IPS-NIHi7 (cell line): ENCODE results near the gene MCU.
"Not testable (repeated sequence)": the region's sequence is repeated elsewhere in the genome, so short reads cannot be mapped to it uniquely, and the experiment has no call there.

Experiments
- DNase-seq: peaks from one replicate; pipeline ENCODE4 v3.0.0; 2012; ENCODE audit warnings: mixed read lengths; ENCODE audit errors: extremely low spot score

The MCU gene

DNA sequence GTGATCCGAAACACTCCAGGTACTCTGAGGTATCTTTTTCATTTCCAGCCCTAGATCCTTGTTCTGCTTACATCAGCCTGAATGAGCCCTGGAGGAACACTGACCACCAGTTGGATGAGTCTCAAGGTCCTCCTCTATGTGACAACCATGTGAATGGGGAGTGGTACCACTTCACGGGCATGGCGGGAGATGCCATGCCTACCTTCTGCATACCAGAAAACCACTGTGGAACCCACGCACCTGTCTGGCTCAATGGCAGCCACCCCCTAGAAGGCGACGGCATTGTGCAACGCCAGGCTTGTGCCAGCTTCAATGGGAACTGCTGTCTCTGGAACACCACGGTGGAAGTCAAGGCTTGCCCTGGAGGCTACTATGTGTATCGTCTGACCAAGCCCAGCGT is 206.7 kb downstream of the MCU start:
- no peak for DNase-seq

DNA sequence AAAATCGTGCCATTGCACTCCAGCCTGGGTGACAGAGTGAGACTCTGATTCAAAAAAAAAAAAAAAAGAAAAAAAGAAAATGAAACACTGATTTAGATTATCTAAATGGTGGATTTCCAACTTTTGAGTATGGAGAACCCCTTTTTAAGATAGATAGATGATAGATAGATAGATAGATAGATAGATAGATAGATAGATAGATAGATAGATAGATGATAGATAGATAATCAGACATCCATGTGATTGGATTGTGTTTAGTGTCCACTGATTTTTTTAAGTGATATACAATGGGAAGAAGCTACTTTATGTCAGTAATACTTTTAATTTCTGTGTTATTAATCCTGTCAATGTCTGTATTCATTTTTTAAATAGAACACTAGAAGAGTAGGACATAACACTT is 207.6 kb downstream of the MCU start:
- no peak for DNase-seq

DNA sequence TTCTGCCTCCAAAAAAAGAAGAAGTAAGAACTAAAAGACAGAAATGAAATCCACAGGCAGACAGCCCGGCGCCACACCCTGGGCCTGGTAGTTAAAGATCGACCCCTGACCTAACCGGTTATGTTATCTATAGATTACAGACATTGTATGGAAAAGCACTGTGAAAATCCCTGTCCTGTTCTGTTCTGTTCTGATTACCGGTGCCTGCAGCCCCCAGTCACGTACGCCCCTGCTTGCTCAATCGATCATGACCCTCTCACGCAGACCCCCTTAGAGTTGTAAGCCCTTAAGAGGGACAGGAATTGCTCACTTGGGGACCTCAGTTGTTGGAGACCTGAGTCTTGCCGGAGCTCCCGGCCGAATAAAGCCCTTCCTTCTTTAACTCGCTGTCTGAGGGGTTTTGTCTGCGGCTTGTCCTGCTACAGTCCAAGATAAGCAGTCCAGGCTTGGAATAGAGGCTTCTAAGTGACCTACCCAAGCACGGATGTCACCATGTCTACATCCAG is 212.1 kb downstream of the MCU start:
- DNase-seq: not testable (repeated sequence)

DNA sequence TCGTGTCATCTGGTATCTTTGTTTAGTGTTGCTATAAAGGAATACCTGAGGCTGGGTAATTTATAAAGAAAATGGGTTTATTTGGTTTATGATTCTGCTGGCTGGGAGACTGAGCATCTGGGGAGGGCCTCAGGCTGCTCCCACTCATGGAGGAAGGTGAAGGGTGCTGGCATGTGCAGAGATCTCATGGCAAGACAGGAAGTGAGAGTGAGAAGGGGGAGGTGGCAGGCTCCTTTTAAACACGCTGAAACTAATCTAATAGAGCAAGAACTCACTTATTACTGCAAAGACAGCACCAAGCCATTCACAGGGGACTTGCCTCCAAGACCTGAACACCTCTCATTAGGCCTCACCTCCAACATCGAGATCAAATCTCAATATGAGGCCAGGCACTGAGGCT is 212.9 kb downstream of the MCU start:
- DNase-seq: no peak

DNA sequence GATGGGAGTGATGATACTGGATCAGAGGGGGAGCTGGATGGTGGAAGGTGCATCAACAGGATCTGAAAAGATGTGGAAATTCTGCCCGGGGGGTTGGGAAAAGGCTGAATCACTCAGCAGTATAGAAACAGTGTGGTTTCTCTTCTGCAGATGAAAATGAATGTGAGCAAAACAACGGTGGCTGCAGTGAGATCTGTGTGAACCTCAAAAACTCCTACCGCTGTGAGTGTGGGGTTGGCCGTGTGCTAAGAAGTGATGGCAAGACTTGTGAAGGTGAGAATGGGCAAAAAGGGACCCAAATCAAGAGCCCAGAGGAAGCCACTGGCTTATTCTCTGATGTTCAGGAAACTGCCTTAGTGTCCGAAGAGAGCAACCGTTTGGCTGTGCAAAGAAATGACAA is 214.5 kb downstream of the MCU start:
- DNase-seq: no peak

DNA sequence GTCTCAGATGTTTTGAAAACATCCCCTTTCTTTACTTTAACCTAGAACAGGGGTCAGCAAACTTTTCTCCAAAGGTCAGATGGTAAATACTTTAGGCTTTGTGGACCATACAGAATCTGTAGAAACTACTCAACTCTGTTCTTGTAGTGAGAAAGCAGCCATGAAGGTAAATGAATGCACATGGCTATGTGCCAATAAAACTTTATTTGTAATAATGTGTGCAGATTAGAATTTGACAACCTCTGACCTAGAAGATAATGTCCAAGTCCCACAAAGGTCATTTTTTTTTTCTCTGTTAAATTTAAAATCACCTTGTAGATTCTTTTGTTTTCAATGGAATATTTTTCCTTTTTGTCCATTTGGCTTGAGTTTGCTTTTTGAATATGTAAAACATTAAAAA is 218.8 kb downstream of the MCU start:
- no peak for DNase-seq

DNA sequence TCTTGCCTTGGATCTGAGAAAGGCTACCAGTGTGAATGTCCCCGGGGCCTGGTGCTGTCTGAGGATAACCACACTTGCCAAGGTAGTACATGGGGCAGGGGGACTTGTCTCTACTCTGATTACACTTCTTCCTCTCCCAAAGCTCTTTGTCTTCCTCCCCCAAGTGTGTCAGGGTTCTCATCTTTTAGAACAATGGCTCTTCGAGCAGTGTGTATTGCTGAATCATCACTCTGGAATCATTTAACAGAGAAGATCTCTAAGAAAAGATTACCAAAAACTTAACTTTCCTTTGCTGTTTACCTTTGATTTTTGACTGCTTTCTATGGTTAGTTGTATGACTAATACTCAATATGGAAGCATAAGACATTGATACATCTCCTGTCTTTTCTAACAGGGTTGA is 219.8 kb downstream of the MCU start:
- DNase-seq: no peak

DNA sequence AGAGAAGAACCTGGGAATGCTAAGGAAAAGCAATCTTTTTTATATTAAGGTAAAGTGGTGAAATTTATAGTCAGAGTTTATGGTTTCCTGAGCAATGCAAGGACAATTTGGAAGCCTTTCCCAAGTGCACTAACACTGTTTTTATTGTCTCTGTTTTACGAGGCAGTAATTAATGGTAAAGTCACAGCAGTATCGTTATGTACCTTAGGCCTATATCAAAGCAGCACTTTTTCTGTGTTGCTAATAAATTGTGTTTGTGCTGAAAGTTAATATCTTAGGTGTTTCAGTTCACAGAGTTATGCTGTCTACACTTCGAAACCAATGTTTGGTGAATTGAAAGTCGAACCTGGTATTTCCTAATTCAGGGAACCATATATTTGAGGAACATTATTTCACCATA is 220.8 kb downstream of the MCU start:
- no peak for DNase-seq

DNA sequence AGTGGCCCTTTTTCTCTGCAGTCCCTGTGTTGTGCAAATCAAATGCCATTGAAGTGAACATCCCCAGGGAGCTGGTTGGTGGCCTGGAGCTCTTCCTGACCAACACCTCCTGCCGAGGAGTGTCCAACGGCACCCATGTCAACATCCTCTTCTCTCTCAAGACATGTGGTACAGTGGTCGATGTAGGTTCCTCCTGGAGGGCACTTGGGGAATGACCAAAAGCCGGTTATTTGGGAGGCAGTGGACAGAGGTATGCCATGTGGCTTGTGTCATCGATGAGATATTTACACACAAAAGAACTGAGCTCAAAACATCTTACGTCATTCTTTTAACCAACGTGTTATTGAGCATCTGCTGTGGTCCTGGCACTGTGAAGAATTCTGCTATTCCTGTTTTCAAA is 221.3 kb downstream of the MCU start:
- DNase-seq: no peak

DNA sequence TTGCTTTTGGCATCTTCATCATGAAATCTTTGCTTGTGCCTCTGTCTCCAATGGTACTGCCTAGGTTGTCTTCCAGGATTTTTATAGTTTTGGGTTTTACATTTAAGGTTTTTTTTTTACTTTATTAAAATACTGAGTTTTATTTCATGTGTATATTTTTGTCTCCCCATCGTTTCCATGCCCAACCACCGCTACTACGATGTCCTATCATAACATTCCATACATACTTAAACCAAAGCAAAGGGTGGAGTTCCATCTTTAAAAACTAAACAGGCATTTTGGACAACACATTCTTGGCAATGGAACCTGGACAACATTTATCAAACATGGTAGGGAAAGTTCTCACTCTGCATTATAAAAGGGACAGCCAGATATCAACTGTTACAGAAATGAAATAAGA is 225.3 kb downstream of the MCU start:
- DNase-seq: not testable (repeated sequence)

DNA sequence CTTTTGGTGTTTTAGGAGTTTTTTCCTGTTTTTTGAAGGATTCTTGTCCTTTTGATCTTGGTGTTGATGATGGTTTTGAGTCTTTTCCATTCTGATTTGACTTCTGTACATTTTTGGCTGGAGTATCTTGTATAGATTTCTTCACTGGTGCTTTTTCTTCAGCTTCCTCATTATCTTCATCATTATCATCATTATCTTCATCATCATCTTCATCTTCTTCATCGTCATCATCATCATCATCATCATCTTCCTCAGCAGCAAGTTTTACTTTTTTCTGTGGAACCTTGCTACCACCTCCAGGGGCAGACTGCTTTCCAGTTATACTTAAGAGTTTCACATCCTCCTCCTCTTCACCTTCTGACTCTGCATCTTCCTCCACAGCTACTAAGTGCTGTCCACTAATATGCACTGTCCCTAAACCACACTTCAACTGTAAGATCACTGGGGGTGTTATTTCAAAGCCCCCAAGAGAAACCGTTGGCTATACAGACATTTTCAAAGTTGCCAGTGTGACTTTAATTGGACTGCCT is 225.9 kb downstream of the MCU start:
- not testable (repeated sequence) for DNase-seq

DNA sequence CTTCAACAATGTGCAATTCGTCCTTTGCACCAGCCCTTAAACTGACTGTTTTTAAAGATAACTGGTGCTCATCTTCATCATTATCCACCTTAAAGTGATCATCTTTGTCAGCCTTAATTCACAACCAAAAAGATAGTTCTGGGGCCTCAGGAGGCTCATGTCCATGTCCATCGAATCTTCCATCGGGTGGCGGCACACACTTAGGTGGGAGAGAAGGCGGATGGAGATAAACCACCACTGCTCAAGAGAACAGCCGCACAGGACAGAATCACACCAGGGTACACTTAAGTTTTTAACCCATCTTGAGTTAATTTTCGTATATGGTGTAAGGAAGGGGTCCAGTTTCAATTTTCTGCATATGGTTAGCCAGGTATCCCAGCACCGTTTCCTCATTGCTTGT is 226.4 kb downstream of the MCU start:
- no peak for DNase-seq

DNA sequence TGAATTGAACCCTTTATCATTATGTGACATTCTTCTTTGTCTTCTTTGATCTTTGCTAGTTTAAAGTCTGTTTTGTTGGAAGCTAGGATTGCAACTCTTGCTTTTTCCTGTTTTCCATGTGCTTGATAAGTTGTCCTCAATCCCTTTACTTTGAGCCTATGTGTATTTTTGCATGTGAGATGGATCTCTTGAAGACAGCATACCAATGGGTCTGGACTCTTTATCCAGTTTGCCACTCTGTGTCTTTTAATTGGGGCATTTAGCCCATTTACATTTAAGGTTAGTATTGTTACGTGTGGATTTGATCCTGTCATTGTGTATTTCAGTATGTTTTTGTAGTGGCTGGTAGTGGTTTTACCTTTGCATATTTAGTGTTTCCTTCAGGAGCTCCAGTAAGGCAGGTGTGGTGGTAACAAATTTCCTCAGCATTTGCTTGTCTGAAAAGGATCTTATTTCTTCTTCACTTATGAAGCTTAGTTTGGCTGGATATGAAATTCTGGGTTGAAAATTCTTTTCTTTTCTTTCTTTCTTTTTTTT is 229.3 kb downstream of the MCU start:
- not testable (repeated sequence) for DNase-seq

DNA sequence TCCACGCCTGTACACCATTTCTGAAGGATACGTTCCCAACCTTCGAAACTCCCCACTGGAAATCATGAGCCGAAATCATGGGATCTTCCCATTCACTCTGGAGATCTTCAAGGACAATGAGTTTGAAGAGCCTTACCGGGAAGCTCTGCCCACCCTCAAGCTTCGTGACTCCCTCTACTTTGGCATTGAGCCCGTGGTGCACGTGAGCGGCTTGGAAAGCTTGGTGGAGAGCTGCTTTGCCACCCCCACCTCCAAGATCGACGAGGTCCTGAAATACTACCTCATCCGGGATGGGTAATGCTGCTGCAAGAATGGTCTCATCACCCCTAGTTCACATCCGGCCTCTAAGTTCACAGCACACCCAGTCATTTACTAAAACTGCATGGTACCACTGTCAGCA is 232.4 kb downstream of the MCU start:
- DNase-seq: no peak

DNA sequence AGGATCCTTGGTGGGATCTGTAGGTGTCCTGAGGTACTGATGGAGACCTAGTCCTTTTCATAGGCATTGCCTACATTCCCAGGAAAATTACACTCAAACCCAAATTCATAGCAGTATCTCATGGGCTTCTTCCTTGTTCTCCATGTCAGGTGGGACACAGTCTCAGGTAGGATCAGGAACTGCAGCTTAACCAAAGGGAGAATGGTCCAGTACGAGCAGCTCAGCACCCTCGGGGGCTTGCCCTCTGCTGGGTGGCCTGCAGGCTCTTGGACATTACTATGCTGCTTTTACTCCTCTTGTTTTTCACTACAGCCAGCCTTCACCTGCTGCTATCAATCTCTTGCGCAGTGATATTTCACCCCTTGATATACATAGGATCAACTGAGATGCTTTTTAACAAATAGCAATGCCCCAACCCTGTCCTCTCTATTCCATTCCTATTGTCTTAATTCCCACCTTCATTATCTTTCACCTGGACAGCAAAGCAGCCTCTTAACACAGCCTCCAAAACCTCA is 234.1 kb downstream of the MCU start:
- DNase-seq: no peak

DNA sequence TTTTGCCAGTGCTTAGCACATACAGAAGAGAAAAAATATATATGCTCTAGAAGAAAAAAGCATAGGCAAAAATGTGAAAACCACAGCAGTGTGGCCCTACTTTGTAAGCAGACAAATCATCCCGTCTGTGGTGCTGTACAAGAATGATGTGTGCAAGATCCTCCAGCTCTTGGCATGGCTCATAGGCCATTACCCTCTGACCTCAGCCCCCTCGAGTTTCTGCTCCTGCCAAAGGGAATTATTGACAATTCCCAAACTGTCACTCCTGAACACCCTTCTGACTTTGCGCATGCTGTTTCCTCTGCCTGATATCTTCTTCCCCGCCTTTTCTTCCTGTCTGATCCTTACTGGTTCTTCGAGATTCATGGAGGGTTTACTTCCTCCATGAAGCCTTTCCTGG is 235.5 kb downstream of the MCU start:
- DNase-seq: no peak

DNA sequence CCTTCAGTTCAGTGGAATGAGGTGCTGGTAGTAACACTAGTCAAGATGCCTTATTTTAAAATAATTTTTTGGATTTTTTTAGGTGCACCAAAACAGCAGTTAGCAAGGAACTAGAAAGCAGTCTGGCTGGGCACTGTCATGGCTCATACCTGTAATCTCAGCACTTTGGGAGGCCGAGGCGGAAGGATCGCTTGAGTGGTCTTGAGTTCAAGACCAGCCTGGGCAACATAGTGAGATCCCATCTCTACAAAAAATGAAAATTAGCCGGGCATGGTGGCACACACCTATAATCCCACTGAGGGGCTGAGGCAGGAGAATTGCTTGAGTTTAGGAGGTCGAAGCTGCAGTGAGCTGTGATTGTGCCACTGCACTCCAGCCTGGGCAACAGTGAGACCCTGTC is 236.9 kb downstream of the MCU start:
- no peak for DNase-seq

DNA sequence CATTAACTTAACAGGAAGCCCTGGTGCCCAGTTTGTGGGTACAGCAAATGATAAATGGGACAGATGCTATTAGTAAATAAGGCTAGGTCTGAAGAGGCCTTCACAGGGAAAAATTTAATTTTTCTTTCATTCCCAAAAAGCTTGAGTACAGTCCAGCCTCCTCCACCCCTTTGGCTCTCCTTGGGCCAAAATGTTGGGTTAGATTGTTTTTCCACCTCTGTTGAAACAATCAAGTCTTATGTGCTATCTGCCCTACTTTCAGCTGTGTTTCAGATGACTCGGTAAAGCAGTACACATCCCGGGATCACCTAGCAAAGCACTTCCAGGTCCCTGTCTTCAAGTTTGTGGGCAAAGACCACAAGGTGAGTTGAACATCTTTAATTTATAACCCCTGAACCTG is 238.3 kb downstream of the MCU start:
- DNase-seq: no peak

DNA sequence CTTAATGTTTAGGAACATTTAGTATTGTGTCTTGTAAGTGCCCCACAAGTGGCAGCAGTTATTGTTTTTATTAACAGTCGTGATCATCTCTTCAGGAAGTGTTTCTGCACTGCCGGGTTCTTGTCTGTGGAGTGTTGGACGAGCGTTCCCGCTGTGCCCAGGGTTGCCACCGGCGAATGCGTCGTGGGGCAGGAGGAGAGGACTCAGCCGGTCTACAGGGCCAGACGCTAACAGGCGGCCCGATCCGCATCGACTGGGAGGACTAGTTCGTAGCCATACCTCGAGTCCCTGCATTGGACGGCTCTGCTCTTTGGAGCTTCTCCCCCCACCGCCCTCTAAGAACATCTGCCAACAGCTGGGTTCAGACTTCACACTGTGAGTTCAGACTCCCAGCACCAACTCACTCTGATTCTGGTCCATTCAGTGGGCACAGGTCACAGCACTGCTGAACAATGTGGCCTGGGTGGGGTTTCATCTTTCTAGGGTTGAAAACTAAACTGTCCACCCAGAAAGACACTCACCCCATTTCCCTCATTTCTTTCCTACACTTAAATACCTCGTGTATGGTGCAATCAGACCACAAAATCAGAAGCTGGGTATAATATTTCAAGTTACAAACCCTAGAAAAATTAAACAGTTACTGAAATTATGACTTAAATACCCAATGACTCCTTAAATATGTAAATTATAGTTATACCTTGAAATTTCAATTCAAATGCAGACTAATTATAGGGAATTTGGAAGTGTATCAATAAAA is 240.5 kb downstream of the MCU start:
- no peak for DNase-seq

DNA sequence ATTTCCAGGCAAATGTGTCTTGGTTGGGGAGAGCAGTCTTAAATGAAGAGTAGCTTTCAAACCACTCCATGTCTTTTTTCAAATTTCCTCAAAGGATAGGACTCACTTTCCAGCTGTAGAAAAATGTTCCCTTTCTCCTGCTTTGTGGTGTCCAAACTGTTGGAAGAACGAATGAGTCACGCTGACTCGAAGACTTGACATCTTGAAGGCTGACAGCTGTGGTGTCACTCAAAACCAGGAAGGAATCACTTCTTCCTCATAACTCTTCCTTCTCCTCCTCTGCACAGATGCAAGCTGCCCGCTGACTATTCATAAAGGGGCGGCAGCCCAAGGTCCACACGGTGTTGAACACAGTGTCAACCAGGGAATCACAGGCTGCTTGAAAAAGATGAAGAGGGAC is 243.4 kb downstream of the MCU start:
- DNase-seq: no peak
